Measurements from ENCODE around the gene YIPF3.

Gene YIPF3

DNA sequence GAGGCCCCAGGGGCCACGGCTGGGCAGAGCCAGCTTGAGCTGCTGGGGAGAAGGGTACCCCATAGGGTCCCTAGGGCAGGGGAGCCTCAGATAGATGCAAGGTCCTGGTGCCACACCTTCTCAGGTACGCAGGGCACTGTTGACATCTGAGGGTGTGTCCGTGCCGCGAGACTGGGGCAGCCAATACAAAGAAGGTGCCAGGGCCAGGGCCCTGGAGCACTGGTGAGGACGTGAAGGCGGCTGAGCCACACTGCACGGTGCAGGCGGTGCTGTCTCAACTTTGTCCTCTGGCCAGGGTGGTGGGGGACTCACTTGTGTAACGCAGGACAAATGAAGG lies 5.9 kb downstream of the YIPF3 start:
- H2AFZ ChIP-seq: peak overlapping the region; percentile 88
- no peak overlapping the region for H3K4me2 ChIP-seq (ENCODE audit: low read length)
- peaks cover 13% of the 10 kb centered on the region for H3K4me1 ChIP-seq
- no peak overlapping the region for H3K4me3 ChIP-seq (ENCODE audit: low read depth, low read length)
- TF ChIP-seq, protein P1, sequence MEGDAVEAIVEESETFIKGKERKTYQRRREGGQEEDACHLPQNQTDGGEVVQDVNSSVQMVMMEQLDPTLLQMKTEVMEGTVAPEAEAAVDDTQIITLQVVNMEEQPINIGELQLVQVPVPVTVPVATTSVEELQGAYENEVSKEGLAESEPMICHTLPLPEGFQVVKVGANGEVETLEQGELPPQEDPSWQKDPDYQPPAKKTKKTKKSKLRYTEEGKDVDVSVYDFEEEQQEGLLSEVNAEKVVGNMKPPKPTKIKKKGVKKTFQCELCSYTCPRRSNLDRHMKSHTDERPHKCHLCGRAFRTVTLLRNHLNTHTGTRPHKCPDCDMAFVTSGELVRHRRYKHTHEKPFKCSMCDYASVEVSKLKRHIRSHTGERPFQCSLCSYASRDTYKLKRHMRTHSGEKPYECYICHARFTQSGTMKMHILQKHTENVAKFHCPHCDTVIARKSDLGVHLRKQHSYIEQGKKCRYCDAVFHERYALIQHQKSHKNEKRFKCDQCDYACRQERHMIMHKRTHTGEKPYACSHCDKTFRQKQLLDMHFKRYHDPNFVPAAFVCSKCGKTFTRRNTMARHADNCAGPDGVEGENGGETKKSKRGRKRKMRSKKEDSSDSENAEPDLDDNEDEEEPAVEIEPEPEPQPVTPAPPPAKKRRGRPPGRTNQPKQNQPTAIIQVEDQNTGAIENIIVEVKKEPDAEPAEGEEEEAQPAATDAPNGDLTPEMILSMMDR (IDR thresholded peaks at IDR 0.05): no peak
- no peaks in the 10 kb centered on the region for H3K36me3 ChIP-seq (ENCODE audit: control insufficient read depth, insufficient read depth, low read length)
- H3K79me2 ChIP-seq: peaks cover 8% of the 10 kb centered on the region
- H3K27me3 ChIP-seq (ENCODE audit: control insufficient read depth, insufficient read depth, low read length): no peaks in the 10 kb centered on the region
- H3K9ac ChIP-seq: no peak overlapping the region
- H3K9me3 ChIP-seq (ENCODE audit: control insufficient read depth, low read length): no peaks in the 10 kb centered on the region
- H3K27ac ChIP-seq: peak overlapping the region; percentile 58

DNA sequence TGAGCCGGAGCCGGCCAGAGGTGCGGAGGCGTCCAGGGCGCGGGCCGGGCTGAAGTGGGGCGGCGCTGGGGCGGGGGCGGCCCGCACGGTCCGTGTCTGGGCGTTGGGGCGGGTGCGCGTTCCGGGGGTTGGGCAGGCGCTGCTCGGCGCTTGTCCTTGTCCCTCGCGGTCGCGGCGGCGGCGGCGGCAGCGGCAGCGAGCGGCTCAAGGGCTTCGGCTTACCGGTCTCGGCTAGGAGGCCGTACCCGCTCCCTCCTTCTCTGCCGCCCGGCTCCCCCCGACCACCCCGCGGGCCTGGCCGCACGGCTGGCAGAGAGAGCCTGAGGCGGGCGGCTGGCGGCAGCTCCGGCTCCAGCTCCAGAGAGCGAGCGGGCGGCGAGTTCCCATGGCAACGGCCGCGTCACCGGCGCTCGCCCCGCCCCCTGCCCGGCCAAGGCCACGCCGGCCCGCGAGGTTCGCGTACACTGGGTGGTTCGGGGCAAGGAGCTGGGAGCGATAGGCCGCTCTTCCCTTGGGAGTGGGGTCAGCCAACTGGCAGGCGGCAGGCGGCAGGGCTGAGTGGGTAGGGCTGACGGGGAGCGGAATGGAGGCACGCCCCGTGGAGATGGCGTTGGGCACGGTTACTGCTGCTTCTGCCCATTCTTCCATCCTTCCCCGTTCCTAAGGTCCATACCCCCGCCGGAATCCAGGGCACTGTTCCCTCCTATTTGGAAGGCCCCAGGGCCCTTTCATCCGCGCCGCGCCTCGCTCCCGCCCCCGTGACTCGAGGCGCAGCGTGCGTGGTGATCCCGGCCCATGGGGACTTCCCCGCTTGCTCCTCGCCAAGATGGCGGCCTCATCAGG lies 6.5 kb downstream of the YIPF3 start, which contains the start of gene LRRC73:
LRRC73 (minus strand) TSS at position 363 of the 843 bp plus-strand sequence. CDS start 561 bp downstream, outside the sequence.
- Histone ChIP-seq H3K79me2 (peaks cover 2% of the 10 kb centered on the region), H3K9ac (no peak within 1 kb of the TSS), H3K9me3 (ENCODE audit: control insufficient read depth, low read length) (no peaks in the 10 kb centered on the region), H3K4me3 (ENCODE audit: low read depth, low read length) (peak within 1 kb of the TSS; percentile 65), H2AFZ (peak within 1 kb of the TSS; percentile 88), H3K4me2 (ENCODE audit: low read length) (peak within 1 kb of the TSS; percentile 86), H3K4me1 (peaks cover 10% of the 10 kb centered on the region), H3K36me3 (ENCODE audit: control insufficient read depth, insufficient read depth, low read length) (no peaks in the 10 kb centered on the region), H3K27ac (peak within 1 kb of the TSS; percentile 58), H3K27me3 (ENCODE audit: control insufficient read depth, insufficient read depth, low read length) (no peaks in the 10 kb centered on the region)
- TF ChIP-seq, protein P1 (IDR thresholded peaks at IDR 0.05): no peak

DNA sequence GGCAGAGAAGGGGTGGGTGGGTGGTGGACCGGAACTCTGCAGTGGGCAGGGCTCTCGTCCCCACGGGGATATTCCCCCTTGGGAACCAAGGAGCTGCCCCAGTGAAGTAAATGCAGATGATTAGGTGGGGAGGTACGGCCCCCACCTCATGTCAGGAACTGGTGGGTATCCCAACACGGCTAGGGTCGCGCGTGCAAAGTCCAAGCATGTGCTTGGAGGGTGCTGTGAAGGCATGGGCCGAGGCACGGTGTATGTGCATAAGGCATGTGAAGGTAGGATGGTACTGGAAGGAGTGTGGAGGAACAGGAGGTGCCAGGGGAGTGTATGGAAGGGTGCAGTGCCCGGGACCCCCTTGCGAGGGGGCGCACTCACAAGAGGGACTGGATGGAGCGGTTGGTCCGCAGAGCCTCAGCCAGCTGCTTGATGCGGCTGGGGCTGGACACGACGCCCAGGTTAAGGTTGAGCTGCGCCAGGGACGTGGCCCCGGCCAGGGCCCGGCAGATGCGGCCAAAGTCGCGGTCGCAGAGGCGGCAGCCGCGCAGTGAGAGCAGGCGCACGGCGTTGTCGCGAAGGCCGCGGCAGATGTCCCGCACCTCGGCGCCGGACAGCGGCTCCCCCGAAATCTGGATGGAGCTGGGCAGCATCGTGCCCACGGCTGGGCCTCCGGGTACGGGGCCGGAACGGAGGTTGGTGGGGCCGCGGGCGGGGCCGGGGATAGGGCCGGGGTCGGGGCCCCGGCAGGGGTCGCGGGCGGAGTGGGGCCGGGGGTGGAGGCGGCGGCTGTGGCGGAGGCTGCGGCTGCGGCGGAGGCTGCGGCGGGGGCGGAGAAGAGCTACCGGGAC lies 7.4 kb downstream of the YIPF3 start:
- no peaks in the 10 kb centered on the region for H3K27me3 ChIP-seq (ENCODE audit: control insufficient read depth, insufficient read depth, low read length)
- peak overlapping the region; percentile 88 for H2AFZ ChIP-seq
- no peaks in the 10 kb centered on the region for H3K79me2 ChIP-seq
- TF ChIP-seq, protein P1 (IDR thresholded peaks at IDR 0.05): no peak
- peak overlapping the region; percentile 65 for H3K4me3 ChIP-seq (ENCODE audit: low read depth, low read length)
- H3K4me1 ChIP-seq: peaks cover 10% of the 10 kb centered on the region
- no peaks in the 10 kb centered on the region for H3K9me3 ChIP-seq (ENCODE audit: control insufficient read depth, low read length)
- H3K4me2 ChIP-seq (ENCODE audit: low read length): peak overlapping the region; percentile 86
- no peak overlapping the region for H3K27ac ChIP-seq
- no peaks in the 10 kb centered on the region for H3K36me3 ChIP-seq (ENCODE audit: control insufficient read depth, insufficient read depth, low read length)
- H3K9ac ChIP-seq: no peak overlapping the region

DNA sequence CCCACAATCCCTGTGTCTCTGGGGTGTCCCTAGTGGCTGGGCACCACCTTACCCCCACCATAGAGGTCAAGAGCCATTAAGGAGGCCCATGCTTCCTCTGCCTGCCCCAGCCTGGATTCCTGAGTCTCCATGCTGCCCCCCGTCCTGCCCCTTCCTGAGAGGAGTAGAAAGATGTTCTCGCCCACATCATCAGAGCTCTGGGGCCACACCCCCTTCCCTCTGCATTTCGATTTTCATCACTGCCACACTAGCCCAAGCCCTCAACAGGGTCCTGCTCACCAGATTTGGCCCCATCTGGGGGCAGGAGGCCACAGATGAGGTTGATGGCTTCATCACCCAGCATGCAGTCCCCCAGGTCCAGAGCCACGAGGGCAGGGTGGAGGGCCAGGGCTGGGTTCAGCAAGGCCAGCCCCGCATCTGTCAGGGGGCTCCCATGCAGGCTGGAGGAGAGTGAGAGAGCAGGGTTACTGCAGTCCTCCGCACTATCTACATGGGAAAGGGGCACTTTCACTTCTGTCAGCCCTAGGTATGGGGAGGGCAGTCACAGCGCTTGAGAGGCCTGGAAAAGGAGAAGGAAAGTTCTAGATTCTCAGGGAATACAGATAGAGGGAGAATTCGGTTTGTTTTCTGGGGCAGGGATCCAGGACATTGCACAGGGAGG lies 8.1 kb downstream of the YIPF3 start:
- H3K36me3 ChIP-seq (ENCODE audit: control insufficient read depth, insufficient read depth, low read length): no peaks in the 10 kb centered on the region

More for the DNA sequence above, 8.1 kb downstream of the YIPF3 start:
- no peaks in the 10 kb centered on the region for H3K9me3 ChIP-seq (ENCODE audit: control insufficient read depth, low read length)
- no peak overlapping the region for H3K9ac ChIP-seq
- H3K27ac ChIP-seq: no peak overlapping the region
- H3K4me1 ChIP-seq: peaks cover 10% of the 10 kb centered on the region
- peak overlapping the region; percentile 51 for H3K4me3 ChIP-seq (ENCODE audit: low read depth, low read length)
- H3K79me2 ChIP-seq: no peaks in the 10 kb centered on the region
- no peaks in the 10 kb centered on the region for H3K27me3 ChIP-seq (ENCODE audit: control insufficient read depth, insufficient read depth, low read length)
- no peak overlapping the region for H2AFZ ChIP-seq
- TF ChIP-seq, protein P1 (IDR thresholded peaks at IDR 0.05): no peak
- no peak overlapping the region for H3K4me2 ChIP-seq (ENCODE audit: low read length)
